Smooth muscle cell of trachea (primary cell): ENCODE results near the gene PCDHA3. TPM values are rescaled to one million over a fixed set of nuclear protein-coding genes. Genes with fewer than 3 reads are reported as not detected.

ENCODE experiments used
- total RNA-seq: library from RNA; depleted of rRNA; stranded (reverse); fragments of >200 nt; gene quantifications from 2 replicates; pipeline ENCODE4 v1.2.1, GENCODE V29; 2014

The PCDHA3 gene
- 0.15 and 0.17 TPM in 2 replicates for total RNA-seq

DNA sequence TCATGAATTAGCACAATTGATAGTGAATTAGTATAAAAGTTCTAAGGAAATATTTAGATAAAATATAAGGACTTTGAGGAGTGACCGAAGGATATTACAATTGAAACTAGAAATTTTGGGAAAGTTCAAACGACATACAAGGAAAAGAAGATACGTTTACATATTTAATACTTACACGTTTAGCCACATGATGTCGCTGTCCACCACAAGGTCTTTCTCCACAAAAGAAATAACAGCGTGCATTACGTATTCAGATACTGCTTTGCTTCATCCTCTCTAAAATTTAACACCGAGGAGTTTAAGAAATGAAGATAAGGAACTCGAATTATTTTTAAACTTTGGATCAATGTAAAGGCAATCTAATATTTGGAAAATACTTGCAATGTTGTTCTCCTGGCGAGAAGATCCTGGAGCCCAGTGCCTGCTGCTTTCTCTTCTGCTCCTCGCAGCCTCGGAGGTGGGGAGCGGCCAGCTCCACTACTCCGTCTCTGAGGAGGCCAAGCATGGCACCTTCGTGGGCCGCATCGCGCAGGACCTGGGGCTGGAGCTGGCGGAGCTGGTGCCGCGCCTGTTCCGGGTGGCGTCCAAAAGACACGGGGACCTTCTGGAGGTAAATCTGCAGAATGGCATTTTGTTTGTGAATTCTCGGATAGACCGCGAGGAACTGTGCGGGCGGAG is at the start of gene PCDHA3:
Gene PCDHA3 (plus strand): TSS at position 242 of the 678 bp plus-strand sequence.

DNA sequence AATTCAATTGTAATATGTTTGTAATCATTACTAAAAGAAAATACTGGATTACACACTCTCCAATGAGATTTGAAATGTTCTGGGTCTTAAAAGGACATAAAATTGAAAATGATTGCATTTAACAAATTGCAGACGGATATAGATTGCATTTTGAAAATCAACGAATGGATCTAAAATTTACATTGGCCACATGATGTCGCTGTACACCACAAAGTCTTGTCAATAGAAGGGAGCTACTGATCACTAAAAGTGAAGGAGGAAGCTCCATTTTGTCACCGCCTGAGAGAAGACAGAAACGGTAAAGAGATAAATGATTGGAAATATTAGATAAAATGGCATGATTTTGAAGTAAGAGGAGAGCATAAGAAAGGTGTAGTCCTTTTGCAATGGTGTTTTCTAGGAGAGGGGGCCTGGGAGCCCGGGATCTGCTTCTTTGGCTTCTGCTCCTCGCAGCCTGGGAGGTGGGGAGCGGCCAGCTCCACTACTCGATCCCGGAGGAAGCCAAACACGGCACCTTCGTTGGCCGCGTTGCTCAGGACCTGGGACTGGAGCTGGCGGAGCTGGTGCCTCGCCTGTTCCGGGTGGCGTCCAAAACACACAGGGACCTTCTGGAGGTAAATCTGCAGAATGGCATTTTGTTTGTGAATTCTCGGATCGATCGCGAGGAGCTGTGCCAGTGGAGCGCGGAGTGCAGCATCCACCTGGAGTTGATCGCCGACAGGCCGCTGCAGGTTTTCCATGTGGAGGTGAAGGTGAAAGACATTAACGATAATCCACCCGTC is 14.8 kb upstream of the PCDHA3 start, which contains the start of gene PCDHA1:
Gene PCDHA1 (plus strand): TSS at position 236 of the 782 bp plus-strand sequence.

GRCh38 chr5:140794595-140795258 is 6.1 kb upstream of the PCDHA3 start, which contains the start of gene PCDHA2:
Gene PCDHA2 (plus strand): TSS chr5:140794852.

DNA sequence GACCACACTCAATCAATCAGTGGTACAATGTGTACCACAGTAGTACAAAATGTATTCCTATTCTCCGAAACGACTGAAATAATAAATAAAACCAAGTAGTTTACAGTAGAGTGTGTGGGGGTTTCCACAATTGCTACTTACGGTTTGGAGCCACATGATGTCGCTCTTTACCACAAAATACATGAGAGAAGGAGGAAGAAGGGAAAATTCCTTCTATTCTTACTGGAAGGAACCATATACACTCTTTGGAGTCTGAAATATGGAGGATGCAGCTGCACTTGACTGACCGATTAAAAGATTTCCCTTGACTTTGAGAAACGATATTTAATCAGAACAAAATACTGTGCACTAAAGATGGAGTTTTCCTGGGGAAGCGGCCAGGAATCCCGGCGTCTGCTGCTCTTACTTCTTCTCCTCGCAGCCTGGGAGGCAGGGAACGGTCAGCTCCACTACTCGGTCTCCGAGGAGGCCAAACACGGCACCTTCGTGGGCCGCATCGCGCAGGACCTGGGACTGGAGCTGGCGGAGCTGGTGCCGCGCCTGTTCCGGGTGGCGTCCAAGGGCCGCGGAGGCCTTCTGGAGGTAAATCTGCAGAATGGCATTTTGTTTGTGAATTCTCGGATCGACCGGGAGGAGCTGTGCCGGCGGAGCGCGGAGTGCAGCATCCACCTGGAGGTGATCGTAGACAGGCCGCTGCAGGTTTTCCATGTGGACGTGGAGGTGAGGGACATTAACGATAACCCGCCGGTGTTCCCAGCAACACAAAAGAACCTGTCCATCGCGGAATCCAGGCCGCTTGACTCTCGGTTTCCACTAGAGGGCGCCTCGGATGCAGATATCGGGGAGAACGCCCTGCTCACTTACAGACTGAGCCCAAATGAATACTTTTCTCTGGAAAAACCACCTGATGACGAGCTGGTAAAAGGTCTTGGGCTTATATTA is 6.2 kb downstream of the PCDHA3 start, which contains the start of gene PCDHA4:
Gene PCDHA4 (plus strand): TSS at position 235 of the 942 bp plus-strand sequence.

DNA sequence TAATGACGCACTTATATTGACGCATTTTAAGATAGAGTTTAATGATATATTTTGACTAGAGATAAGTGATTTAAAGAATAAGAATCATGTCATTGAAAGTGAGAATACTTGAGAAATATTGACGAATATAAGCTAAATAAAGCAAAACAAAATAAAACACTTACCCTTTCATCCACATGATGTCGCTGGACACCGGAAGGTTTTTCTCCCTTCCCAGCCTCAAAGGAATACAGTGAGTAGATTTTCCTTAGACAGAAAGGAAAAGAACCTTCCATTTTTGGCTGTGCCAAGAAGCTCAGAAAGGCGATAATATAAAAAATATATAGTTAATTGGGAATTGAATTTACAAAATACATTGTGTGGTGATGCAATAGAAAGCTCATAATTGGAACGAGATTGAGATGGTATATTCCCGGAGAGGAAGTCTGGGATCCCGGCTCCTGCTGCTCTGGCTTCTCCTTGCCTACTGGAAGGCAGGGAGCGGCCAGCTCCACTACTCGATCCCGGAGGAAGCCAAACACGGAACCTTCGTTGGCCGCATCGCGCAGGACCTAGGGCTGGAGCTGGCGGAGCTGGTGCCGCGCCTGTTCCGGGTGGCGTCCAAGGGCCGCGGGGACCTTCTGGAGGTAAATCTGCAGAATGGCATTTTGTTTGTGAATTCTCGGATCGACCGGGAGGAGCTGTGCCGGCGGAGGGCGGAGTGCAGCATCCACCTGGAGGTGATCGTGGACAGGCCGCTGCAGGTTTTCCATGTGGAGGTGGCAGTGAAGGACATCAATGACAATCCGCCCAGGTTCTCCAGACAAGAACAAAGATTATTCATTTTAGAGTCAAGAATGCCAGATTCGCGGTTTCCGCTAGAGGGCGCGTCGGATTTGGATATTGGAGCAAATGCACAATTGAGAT is 20.8 kb downstream of the PCDHA3 start, which contains the start of gene PCDHA5:
Gene PCDHA5 (plus strand): TSS at position 239 of the 906 bp plus-strand sequence.

GRCh38 chr5:140827704-140828361 is 27.0 kb downstream of the PCDHA3 start, which contains the start of gene PCDHA6:
Gene PCDHA6 (plus strand): TSS chr5:140827960. CDS start chr5:140828092, 132 bp downstream.

GRCh38 chr5:140833993-140834392 is 33.1 kb downstream of the PCDHA3 start, which contains the start of gene PCDHA7:
Gene PCDHA7 (plus strand): TSS chr5:140834269. CDS start chr5:140834384, 115 bp downstream.

GRCh38 chr5:140840978-140841962 is 40.4 kb downstream of the PCDHA3 start, which contains the start of gene PCDHA8:
Gene PCDHA8 (plus strand): TSS chr5:140841187. CDS start chr5:140841322, 135 bp downstream.

DNA sequence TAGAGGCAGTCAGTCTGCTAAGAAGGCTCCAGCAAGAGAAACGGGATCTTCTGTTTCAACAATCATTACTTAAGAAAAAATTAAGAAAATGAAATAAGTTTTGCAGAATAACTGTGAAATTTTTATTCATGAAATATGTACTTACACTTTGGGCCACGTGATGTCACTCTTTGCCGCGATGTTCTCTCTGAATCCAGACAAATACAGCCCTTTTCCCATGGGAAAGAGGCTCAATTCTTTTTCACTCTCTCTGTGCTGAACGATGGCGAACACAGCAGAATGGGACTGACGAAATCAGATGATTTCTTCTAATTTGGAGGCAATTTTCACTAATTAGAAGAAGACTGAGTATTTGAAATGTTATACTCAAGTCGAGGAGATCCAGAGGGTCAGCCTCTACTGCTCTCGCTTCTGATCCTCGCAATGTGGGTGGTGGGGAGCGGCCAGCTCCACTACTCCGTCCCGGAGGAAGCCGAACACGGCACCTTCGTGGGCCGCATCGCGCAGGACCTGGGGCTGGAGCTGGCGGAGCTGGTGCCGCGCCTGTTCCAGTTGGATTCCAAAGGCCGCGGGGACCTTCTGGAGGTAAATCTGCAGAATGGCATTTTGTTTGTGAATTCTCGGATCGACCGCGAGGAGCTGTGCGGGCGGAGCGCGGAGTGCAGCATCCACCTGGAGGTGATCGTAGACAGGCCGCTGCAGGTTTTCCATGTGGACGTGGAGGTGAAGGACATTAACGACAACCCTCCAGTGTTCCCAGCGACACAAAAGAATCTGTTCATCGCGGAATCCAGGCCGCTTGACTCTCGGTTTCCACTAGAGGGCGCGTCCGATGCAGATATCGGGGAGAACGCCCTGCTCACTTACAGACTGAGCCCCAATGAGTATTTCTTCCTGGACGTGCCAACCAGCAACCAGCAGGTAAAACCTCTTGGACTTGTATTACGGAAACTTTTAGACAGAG is 47.6 kb downstream of the PCDHA3 start, which contains the start of gene PCDHA9:
Gene PCDHA9 (plus strand): TSS at position 244 of the 964 bp plus-strand sequence. CDS start 114 bp downstream, at position 358.

Other genes with a start within 250 kb of the PCDHA3 start
- 33.7 and 44.9 TPM in 2 replicates for gene SRA1, start 243.6 kb upstream of the PCDHA3 start, total RNA-seq
- gene APBB3, start 236.5 kb upstream of the PCDHA3 start, total RNA-seq = 20.2 and 28.5 TPM in 2 replicates
- gene SLC35A4, start 236.2 kb upstream of the PCDHA3 start, total RNA-seq = 23.2 and 24.4 TPM in 2 replicates
- 0.44 and 0.50 TPM in 2 replicates for gene CD14, start 167.9 kb upstream of the PCDHA3 start, total RNA-seq
- 9.3 and 12.5 TPM in 2 replicates for gene TMCO6, start 161.6 kb upstream of the PCDHA3 start, total RNA-seq
- 45.8 and 46.8 TPM in 2 replicates for gene NDUFA2, start 153.4 kb upstream of the PCDHA3 start, total RNA-seq
- 93.3 and 136 TPM in 2 replicates for gene IK, start 153.2 kb upstream of the PCDHA3 start, total RNA-seq
- gene WDR55, start 136.2 kb upstream of the PCDHA3 start, total RNA-seq = 34.9 and 36.7 TPM in 2 replicates
- 0.17 and 0.29 TPM in 2 replicates for gene DND1, start 127.5 kb upstream of the PCDHA3 start, total RNA-seq
- gene HARS1, start 109.7 kb upstream of the PCDHA3 start, total RNA-seq = 70.6 and 73.6 TPM in 2 replicates
- gene HARS2, start 109.6 kb upstream of the PCDHA3 start, total RNA-seq = 32.7 and 40.9 TPM in 2 replicates
- 51.1 and 72.0 TPM in 2 replicates for gene ZMAT2, start 100.6 kb upstream of the PCDHA3 start, total RNA-seq
- under 0.01 TPM in 1 of 2 replicates, not detected in the other for gene PCDHA1, start 14.9 kb upstream of the PCDHA3 start, total RNA-seq
- gene PCDHA2, start 6.2 kb upstream of the PCDHA3 start, total RNA-seq = 0.17 TPM in 1 of 2 replicates, not detected in the other
- 0.29 and 0.33 TPM in 2 replicates for gene PCDHA4, start 6.0 kb downstream of the PCDHA3 start, total RNA-seq
- gene PCDHA5, start 20.6 kb downstream of the PCDHA3 start, total RNA-seq = under 0.01 TPM in 1 of 2 replicates, not detected in the other
- 0.44 and 0.50 TPM in 2 replicates for gene PCDHA6, start 26.9 kb downstream of the PCDHA3 start, total RNA-seq
- gene PCDHA7, start 33.2 kb downstream of the PCDHA3 start, total RNA-seq = 0.29 and 0.66 TPM in 2 replicates
- gene PCDHA8, start 40.1 kb downstream of the PCDHA3 start, total RNA-seq = under 0.01 and 0.15 TPM in 2 replicates
- gene PCDHA9, start 47.3 kb downstream of the PCDHA3 start, total RNA-seq = under 0.01 TPM in 2 replicates
- under 0.01 and 0.17 TPM in 2 replicates for gene PCDHA10, start 54.8 kb downstream of the PCDHA3 start, total RNA-seq
- gene PCDHA11, start 67.9 kb downstream of the PCDHA3 start, total RNA-seq = 0.29 and 0.50 TPM in 2 replicates
- under 0.01 TPM in 1 of 2 replicates, not detected in the other for gene PCDHA12, start 74.3 kb downstream of the PCDHA3 start, total RNA-seq
- under 0.01 TPM in 2 replicates for gene PCDHA13, start 81.1 kb downstream of the PCDHA3 start, total RNA-seq
- gene PCDHAC1, start 125.2 kb downstream of the PCDHA3 start, total RNA-seq = under 0.01 TPM in 2 replicates
- under 0.01 TPM in 1 of 2 replicates, not detected in the other for gene PCDHAC2, start 165.4 kb downstream of the PCDHA3 start, total RNA-seq